GM23338 (cell line): ENCODE measurements around the gene ADSL. TPM values are rescaled to one million over a fixed set of nuclear protein-coding genes. Genes with fewer than 3 reads are reported as not detected.

Source experiments
- ATAC-seq: fragments of 200-7000 bp; cut with Tn5 transposase; 3 replicates; pipeline ENCODE4 v1.9.1; 2020
- DNase-seq: peaks from one replicate; pipeline ENCODE4 v3.0.0-alpha.2; 2015; ENCODE audit warnings: low spot score
- H2AFZ ChIP-seq: fragments of 200-600 bp; sonication (generic); 2 replicates; pipeline ENCODE4 v1.8.0; 2016; ENCODE audit warnings: antibody characterized with exemption, mild to moderate bottlenecking, moderate library complexity
- H3F3A ChIP-seq: fragments of 200-600 bp; sonication (generic); replicated peaks from 2 replicates; pipeline ENCODE4 v1.8.0; 2017; ENCODE audit warnings: antibody characterized with exemption, mixed run types, low read depth
- H3K27ac ChIP-seq: fragments of 200-600 bp; sonication (generic); 2 replicates; pipeline ENCODE4 v1.6.1; 2016; ENCODE audit warnings: low read depth
- H3K27me3 ChIP-seq: fragments of 200-600 bp; sonication (generic); 2 replicates; pipeline ENCODE4 v1.8.0; 2016; ENCODE audit warnings: mild to moderate bottlenecking, mixed run types, moderate library complexity; ENCODE audit not compliant: insufficient read depth
- H3K36me3 ChIP-seq: fragments of 200-600 bp; sonication (generic); 2 replicates; pipeline ENCODE4 v1.8.0; 2016; ENCODE audit warnings: mild to moderate bottlenecking; ENCODE audit not compliant: insufficient read depth
- H3K4me1 ChIP-seq: fragments of 200-600 bp; sonication (generic); 2 replicates; pipeline ENCODE4 v1.8.0; 2016; ENCODE audit warnings: mild to moderate bottlenecking, moderate library complexity; ENCODE audit not compliant: insufficient read depth
- H3K4me2 ChIP-seq: fragments of 200-600 bp; sonication (generic); 2 replicates; pipeline ENCODE4 v1.7.1; 2017; ENCODE audit warnings: mixed run types
- H3K4me3 ChIP-seq: fragments of 200-600 bp; sonication (generic); 2 replicates; pipeline ENCODE4 v1.6.1; 2016; ENCODE audit warnings: mixed run types
- H3K79me2 ChIP-seq: fragments of 200-600 bp; sonication (generic); replicated peaks from 2 replicates; pipeline ENCODE4 v1.8.0; 2017; ENCODE audit warnings: mild to moderate bottlenecking; ENCODE audit not compliant: insufficient read depth
- H3K9me2 ChIP-seq: fragments of 200-600 bp; sonication (generic); 2 replicates; pipeline ENCODE4 v1.8.0; 2017; ENCODE audit not compliant: insufficient read depth
- H4K20me1 ChIP-seq: fragments of 200-600 bp; sonication (generic); replicated peaks from 2 replicates; pipeline ENCODE4 v1.8.0; 2017; ENCODE audit warnings: mild to moderate bottlenecking; ENCODE audit not compliant: insufficient read depth
- H3K27ac Mint-ChIP-seq: 2 replicates; pipeline ENCODE4 v1.8.0; 2020; ENCODE audit warnings: inconsistent platforms, mild to moderate bottlenecking, moderate library complexity, mixed read lengths
- H3K27me3 Mint-ChIP-seq: 3 replicates; pipeline ENCODE4 v1.8.0; 2022; ENCODE audit warnings: low read depth, mild to moderate bottlenecking, moderate library complexity, mixed read lengths, inconsistent platforms; ENCODE audit not compliant: insufficient read depth, poor library complexity
- H3K36me3 Mint-ChIP-seq: 3 replicates; pipeline ENCODE4 v1.8.0; 2021; ENCODE audit warnings: low read depth, mild to moderate bottlenecking, inconsistent platforms, moderate library complexity, mixed read lengths
- H3K4me1 Mint-ChIP-seq: 3 replicates; pipeline ENCODE4 v1.8.0; 2020; ENCODE audit warnings: mild to moderate bottlenecking, inconsistent platforms, mixed read lengths
- H3K4me3 Mint-ChIP-seq: 3 replicates; pipeline ENCODE4 v1.8.0; 2021; ENCODE audit warnings: moderate library complexity, mild to moderate bottlenecking, inconsistent platforms, mixed read lengths
- H3K9me3 Mint-ChIP-seq: 3 replicates; pipeline ENCODE4 v1.8.0; 2020; ENCODE audit warnings: moderate library complexity, mild to moderate bottlenecking, inconsistent platforms, mixed read lengths
- CREB1 ChIP-seq: fragments of 250-450 bp; sonication (Bioruptor Pico); IDR thresholded peaks from 2 replicates; pipeline ENCODE4 v1.5.0; 2020; ENCODE audit warnings: low read depth, mild to moderate bottlenecking, moderate library complexity
- ETS1 ChIP-seq: IDR thresholded peaks from 2 replicates; pipeline ENCODE4 v1.6.1; 2016; ENCODE audit warnings: antibody characterized with exemption
- EZH2 ChIP-seq: fragments of 200-600 bp; sonication (generic); IDR thresholded peaks from one replicate; pipeline ENCODE4 v1.8.0; 2017; ENCODE audit warnings: antibody characterized with exemption, mild to moderate bottlenecking, low read depth; ENCODE audit not compliant: unreplicated experiment
- EZH2phosphoT487 ChIP-seq: fragments of 200-600 bp; sonication (generic); IDR thresholded peaks from one replicate; pipeline ENCODE4 v1.8.1; 2018; ENCODE audit warnings: antibody characterized with exemption; ENCODE audit not compliant: unreplicated experiment
- JUNB ChIP-seq: IDR thresholded peaks from one replicate; pipeline ENCODE4 v1.6.1; 2016; ENCODE audit warnings: antibody characterized with exemption; ENCODE audit not compliant: unreplicated experiment
- NANOG ChIP-seq: IDR thresholded peaks from 2 replicates; pipeline ENCODE4 v1.6.1; 2016; ENCODE audit warnings: antibody characterized with exemption, borderline replicate concordance
- POLR2AphosphoS5 ChIP-seq: IDR thresholded peaks from 2 replicates; pipeline ENCODE4 v1.6.1; 2016; ENCODE audit warnings: antibody characterized with exemption, low read depth
- STAT1 ChIP-seq: IDR thresholded peaks from one replicate; pipeline ENCODE4 v1.6.1; 2016; ENCODE audit warnings: antibody characterized with exemption; ENCODE audit not compliant: unreplicated experiment
- ZNF114 ChIP-seq: fragments of 250-450 bp; sonication (Bioruptor Pico); IDR thresholded peaks from 2 replicates; pipeline ENCODE4 v1.5.0; 2020; ENCODE audit warnings: mild to moderate bottlenecking, moderate library complexity
- ZNF331 ChIP-seq: fragments of 250-450 bp; sonication (Bioruptor Pico); IDR thresholded peaks from 2 replicates; pipeline ENCODE4 v1.5.0; 2020; ENCODE audit warnings: low read depth, mild to moderate bottlenecking, moderate library complexity
- ZNF462 ChIP-seq: fragments of 250-450 bp; sonication (Bioruptor Pico); IDR thresholded peaks from 2 replicates; pipeline ENCODE4 v1.5.0; 2020; ENCODE audit warnings: mild to moderate bottlenecking, moderate library complexity
- polyA plus RNA-seq: library from polyadenylated mRNA; unstranded; fragments of >200 nt; fragmentation: Nextera tagmentation; extraction: Ambion mirVana; gene quantifications from 2 replicates; pipeline ENCODE4 v1.2.1, GENCODE V29; 2016
- total RNA-seq: library from RNA; depleted of rRNA; stranded (reverse); fragments of >200 nt; shearing (Covaris generic); gene quantifications from 2 replicates; pipeline ENCODE4 v1.2.3, GENCODE V29; 2014

Gene ADSL
- total and polyA plus RNA-seq, 2 experiments from 2014 or later: 120 to 232 TPM

GRCh38 chr22:40412441-40412840 lies 66.1 kb downstream of the ADSL start:
- Histone ChIP-seq H3K79me2 (no peaks in the 10 kb centered on the region), H3F3A (no peaks in the 10 kb centered on the region), H2AFZ (no peak overlapping the region), H3K27me3 (no peaks in the 10 kb centered on the region), H3K4me1 (no peaks in the 10 kb centered on the region), H4K20me1 (no peaks in the 10 kb centered on the region), H3K4me2 (no peak overlapping the region), H3K27ac (no peak overlapping the region), H3K4me3 (no peak overlapping the region), H3K9me2 (no peaks in the 10 kb centered on the region), H3K36me3 (peaks cover 7% of the 10 kb centered on the region; the same call in 1 of the 2 replicates)
- no peak for DNase-seq
- no peaks in the 10 kb centered on the region for H3K4me1 Mint-ChIP-seq
- H3K27ac Mint-ChIP-seq: no peak overlapping the region
- H3K27me3 Mint-ChIP-seq: peaks cover 6% of the 10 kb centered on the region
- H3K4me3 Mint-ChIP-seq: no peak overlapping the region
- TF ChIP-seq EZH2phosphoT487: no peak
- no peak for TF ChIP-seq CREB1 (CRISPR knock-in tag)
- TF ChIP-seq JUNB: no peak
- no peak for TF ChIP-seq ETS1
- no peak for TF ChIP-seq NANOG
- TF ChIP-seq ZNF114 (CRISPR knock-in tag): no peak
- no peak for TF ChIP-seq EZH2
- no peak for TF ChIP-seq STAT1
- peaks cover 13% of the 10 kb centered on the region for H3K36me3 Mint-ChIP-seq
- peaks cover 2% of the 10 kb centered on the region; the same call in 2 of the 3 replicates for H3K9me3 Mint-ChIP-seq
- ATAC-seq: no peak

GRCh38 chr22:40413873-40414272 lies 67.6 kb downstream of the ADSL start:
- H3K27ac ChIP-seq: no peak overlapping the region
- TF ChIP-seq EZH2 (no peak), ZNF114 (CRISPR knock-in tag) (no peak), ZNF331 (CRISPR knock-in tag) (no peak), ETS1 (no peak), NANOG (no peak), POLR2AphosphoS5 (no peak), CREB1 (CRISPR knock-in tag) (no peak), STAT1 (no peak), JUNB (no peak), ZNF462 (no peak), EZH2phosphoT487 (no peak)

More at GRCh38 chr22:40413873-40414272, 67.6 kb downstream of the ADSL start:
- Histone ChIP-seq H3K4me1 (no peaks in the 10 kb centered on the region), H3K79me2 (no peaks in the 10 kb centered on the region), H3K27me3 (no peaks in the 10 kb centered on the region), H4K20me1 (no peaks in the 10 kb centered on the region), H3F3A (no peaks in the 10 kb centered on the region), H3K4me3 (no peak overlapping the region), H2AFZ (no peak overlapping the region), H3K36me3 (peaks cover 7% of the 10 kb centered on the region; the same call in 1 of the 2 replicates), H3K4me2 (no peak overlapping the region), H3K9me2 (no peaks in the 10 kb centered on the region)
- H3K36me3 Mint-ChIP-seq: peaks cover 11% of the 10 kb centered on the region
- ATAC-seq (no peak), DNase-seq (no peak)
- H3K4me1 Mint-ChIP-seq: no peaks in the 10 kb centered on the region
- H3K4me3 Mint-ChIP-seq: no peak overlapping the region
- no peak overlapping the region for H3K27ac Mint-ChIP-seq
- peaks cover 2% of the 10 kb centered on the region; the same call in 2 of the 3 replicates for H3K9me3 Mint-ChIP-seq
- peaks cover 6% of the 10 kb centered on the region for H3K27me3 Mint-ChIP-seq
